ENCODE measurements around the gene HDHD5. TPM values are rescaled to one million over a fixed set of nuclear protein-coding genes. Genes with fewer than 3 reads are reported as not detected.

HDHD5 gene
- total and polyA plus RNA-seq, 4 donors, result 13.2 to 46.1 (median 35.9) TPM

DNA sequence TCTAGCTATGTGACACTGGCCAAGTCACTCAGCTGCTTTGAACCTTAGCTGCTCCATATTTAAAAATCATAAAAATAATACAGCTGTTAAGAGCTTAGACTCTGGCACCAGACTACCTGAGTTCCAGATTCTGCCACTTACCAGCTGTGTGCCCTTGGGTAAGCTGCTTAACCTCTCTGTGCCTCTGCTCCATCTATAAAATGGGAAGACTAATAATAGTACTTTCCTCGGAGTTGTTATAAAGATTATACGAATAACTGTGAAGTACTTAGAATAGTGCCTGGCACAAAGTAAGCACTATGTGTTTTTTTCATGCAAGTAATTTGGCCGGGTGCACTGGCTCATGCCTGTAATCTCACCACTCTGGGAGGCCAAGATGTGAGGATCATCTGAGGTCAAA lies 1.4 kb downstream of the HDHD5 start:
- WGBS, result 73% methylated on average over 3 of the region's 3 CpGs
- no peak for TF ChIP-seq RAD21 (IDR thresholded peaks at IDR 0.05)
- no peak for TF ChIP-seq SP1 (IDR thresholded peaks at IDR 0.05)
- TF ChIP-seq HNF4A (conservative IDR thresholded peaks at IDR 0.05), result no peak
- no peak for TF ChIP-seq GABPA (IDR thresholded peaks at IDR 0.05 in 1 of 2, conservative IDR thresholded peaks at IDR 0.05 in 1 of 2)
- TF ChIP-seq TAF1 (conservative IDR thresholded peaks at IDR 0.05), result no peak
- TF ChIP-seq, protein P1, sequence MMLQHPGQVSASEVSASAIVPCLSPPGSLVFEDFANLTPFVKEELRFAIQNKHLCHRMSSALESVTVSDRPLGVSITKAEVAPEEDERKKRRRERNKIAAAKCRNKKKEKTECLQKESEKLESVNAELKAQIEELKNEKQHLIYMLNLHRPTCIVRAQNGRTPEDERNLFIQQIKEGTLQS (IDR thresholded peaks at IDR 0.05), result no peak
- no peak for TF ChIP-seq HNF4G (IDR thresholded peaks at IDR 0.05)
- TF ChIP-seq RXRA (IDR thresholded peaks at IDR 0.05), result no peak
- TF ChIP-seq YY1 (IDR thresholded peaks at IDR 0.05), result no peak
- TF ChIP-seq, protein P2, sequence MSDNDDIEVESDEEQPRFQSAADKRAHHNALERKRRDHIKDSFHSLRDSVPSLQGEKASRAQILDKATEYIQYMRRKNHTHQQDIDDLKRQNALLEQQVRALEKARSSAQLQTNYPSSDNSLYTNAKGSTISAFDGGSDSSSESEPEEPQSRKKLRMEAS (IDR thresholded peaks at IDR 0.05), result no peak
- TF ChIP-seq, protein P3, sequence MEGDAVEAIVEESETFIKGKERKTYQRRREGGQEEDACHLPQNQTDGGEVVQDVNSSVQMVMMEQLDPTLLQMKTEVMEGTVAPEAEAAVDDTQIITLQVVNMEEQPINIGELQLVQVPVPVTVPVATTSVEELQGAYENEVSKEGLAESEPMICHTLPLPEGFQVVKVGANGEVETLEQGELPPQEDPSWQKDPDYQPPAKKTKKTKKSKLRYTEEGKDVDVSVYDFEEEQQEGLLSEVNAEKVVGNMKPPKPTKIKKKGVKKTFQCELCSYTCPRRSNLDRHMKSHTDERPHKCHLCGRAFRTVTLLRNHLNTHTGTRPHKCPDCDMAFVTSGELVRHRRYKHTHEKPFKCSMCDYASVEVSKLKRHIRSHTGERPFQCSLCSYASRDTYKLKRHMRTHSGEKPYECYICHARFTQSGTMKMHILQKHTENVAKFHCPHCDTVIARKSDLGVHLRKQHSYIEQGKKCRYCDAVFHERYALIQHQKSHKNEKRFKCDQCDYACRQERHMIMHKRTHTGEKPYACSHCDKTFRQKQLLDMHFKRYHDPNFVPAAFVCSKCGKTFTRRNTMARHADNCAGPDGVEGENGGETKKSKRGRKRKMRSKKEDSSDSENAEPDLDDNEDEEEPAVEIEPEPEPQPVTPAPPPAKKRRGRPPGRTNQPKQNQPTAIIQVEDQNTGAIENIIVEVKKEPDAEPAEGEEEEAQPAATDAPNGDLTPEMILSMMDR (IDR thresholded peaks at IDR 0.05; ENCODE audit: low read depth, low read length, missing input control), result no peak
- TF ChIP-seq, protein P4, sequence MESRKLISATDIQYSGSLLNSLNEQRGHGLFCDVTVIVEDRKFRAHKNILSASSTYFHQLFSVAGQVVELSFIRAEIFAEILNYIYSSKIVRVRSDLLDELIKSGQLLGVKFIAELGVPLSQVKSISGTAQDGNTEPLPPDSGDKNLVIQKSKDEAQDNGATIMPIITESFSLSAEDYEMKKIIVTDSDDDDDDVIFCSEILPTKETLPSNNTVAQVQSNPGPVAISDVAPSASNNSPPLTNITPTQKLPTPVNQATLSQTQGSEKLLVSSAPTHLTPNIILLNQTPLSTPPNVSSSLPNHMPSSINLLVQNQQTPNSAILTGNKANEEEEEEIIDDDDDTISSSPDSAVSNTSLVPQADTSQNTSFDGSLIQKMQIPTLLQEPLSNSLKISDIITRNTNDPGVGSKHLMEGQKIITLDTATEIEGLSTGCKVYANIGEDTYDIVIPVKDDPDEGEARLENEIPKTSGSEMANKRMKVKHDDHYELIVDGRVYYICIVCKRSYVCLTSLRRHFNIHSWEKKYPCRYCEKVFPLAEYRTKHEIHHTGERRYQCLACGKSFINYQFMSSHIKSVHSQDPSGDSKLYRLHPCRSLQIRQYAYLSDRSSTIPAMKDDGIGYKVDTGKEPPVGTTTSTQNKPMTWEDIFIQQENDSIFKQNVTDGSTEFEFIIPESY (IDR thresholded peaks at IDR 0.05), result no peak
- no peak for TF ChIP-seq NR2F2 (IDR thresholded peaks at IDR 0.05)
- no peak for TF ChIP-seq FOXA1 (IDR thresholded peaks at IDR 0.05)
- Histone ChIP-seq H3K4me1 (ENCODE audit: control insufficient read depth in 4 of 4, insufficient read depth in 4 of 4, low read length in 3 of 4) (peaks cover 13 to 43% (median 29%) of the 10 kb centered on the region in 4 donors), H3K27me3 (ENCODE audit: control insufficient read depth in 4 of 4, insufficient read depth in 4 of 4, low read length in 3 of 4) (no peaks in the 10 kb centered on the region), H3K9ac (ENCODE audit: low read depth in 1 of 2, low read length in 2 of 2) (no peak overlapping the region), H3K27ac (ENCODE audit: low read depth in 1 of 2, low read length in 2 of 2) (peak overlapping the region in 1 of 2 donors; percentile 99), H3K9me3 (ENCODE audit: control insufficient read depth in 4 of 4, low read length in 3 of 4) (no peaks in the 10 kb centered on the region), H3K36me3 (ENCODE audit: control insufficient read depth in 4 of 4, insufficient read depth in 3 of 4, low read depth in 1 of 4, low read length in 3 of 4) (peaks cover 0 to 2% (median 0%) of the 10 kb centered on the region in 4 donors), H3K4me3 (ENCODE audit: low read depth in 1 of 3, low read length in 3 of 3) (peak overlapping the region in 1 of 3 donors; percentile 78)
- DNase-seq (ENCODE audit: low spot score), result no peak

DNA sequence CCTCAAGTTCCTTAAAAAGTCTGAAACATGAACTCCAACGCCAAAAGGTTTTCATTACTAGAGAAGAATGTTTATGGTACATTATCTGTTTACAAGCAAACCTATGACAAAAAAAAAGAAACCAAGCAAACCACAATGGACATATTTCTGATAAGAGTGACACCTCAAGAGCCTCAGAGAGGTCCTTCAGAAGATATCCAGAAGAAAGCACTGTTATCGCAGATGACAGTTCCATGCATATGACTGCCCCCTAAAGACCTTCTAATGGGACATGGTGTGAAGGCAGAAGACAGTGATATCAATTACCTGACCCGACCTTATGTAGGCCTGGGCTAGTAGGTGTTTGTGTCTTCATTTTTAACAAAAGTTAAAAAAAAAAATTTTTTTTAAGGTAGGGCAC lies 3.1 kb downstream of the HDHD5 start:
- H3K9me3 ChIP-seq (ENCODE audit: control insufficient read depth in 4 of 4, low read length in 3 of 4), result no peaks in the 10 kb centered on the region
- H3K9ac ChIP-seq (ENCODE audit: low read depth in 1 of 2, low read length in 2 of 2), result no peak overlapping the region
- H3K36me3 ChIP-seq (ENCODE audit: control insufficient read depth in 4 of 4, insufficient read depth in 3 of 4, low read depth in 1 of 4, low read length in 3 of 4), result peaks cover 0 to 2% (median 0%) of the 10 kb centered on the region in 4 donors
- no peak overlapping the region for H3K4me3 ChIP-seq (ENCODE audit: low read depth in 1 of 3, low read length in 3 of 3)
- TF ChIP-seq HNF4A (conservative IDR thresholded peaks at IDR 0.05) (no peak), FOXA2 (IDR thresholded peaks at IDR 0.05) (no peak), RXRA (IDR thresholded peaks at IDR 0.05) (no peak), HNF4G (IDR thresholded peaks at IDR 0.05) (no peak), TAF1 (conservative IDR thresholded peaks at IDR 0.05) (no peak), FOXA1 (IDR thresholded peaks at IDR 0.05) (no peak), NR2F2 (IDR thresholded peaks at IDR 0.05) (no peak), SP1 (IDR thresholded peaks at IDR 0.05) (no peak), JUND (IDR thresholded peaks at IDR 0.05) (no peak)
- TF ChIP-seq, protein P1 (IDR thresholded peaks at IDR 0.05), result no peak
- TF ChIP-seq, protein P5, sequence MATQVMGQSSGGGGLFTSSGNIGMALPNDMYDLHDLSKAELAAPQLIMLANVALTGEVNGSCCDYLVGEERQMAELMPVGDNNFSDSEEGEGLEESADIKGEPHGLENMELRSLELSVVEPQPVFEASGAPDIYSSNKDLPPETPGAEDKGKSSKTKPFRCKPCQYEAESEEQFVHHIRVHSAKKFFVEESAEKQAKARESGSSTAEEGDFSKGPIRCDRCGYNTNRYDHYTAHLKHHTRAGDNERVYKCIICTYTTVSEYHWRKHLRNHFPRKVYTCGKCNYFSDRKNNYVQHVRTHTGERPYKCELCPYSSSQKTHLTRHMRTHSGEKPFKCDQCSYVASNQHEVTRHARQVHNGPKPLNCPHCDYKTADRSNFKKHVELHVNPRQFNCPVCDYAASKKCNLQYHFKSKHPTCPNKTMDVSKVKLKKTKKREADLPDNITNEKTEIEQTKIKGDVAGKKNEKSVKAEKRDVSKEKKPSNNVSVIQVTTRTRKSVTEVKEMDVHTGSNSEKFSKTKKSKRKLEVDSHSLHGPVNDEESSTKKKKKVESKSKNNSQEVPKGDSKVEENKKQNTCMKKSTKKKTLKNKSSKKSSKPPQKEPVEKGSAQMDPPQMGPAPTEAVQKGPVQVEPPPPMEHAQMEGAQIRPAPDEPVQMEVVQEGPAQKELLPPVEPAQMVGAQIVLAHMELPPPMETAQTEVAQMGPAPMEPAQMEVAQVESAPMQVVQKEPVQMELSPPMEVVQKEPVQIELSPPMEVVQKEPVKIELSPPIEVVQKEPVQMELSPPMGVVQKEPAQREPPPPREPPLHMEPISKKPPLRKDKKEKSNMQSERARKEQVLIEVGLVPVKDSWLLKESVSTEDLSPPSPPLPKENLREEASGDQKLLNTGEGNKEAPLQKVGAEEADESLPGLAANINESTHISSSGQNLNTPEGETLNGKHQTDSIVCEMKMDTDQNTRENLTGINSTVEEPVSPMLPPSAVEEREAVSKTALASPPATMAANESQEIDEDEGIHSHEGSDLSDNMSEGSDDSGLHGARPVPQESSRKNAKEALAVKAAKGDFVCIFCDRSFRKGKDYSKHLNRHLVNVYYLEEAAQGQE (IDR thresholded peaks at IDR 0.05), result no peak
- TF ChIP-seq, protein P2 (IDR thresholded peaks at IDR 0.05), result no peak
- TF ChIP-seq, protein P3 (IDR thresholded peaks at IDR 0.05; ENCODE audit: low read depth, low read length, missing input control), result no peak
- H3K27ac ChIP-seq (ENCODE audit: low read depth in 1 of 2, low read length in 2 of 2), result no peak overlapping the region
- H3K27me3 ChIP-seq (ENCODE audit: control insufficient read depth in 4 of 4, insufficient read depth in 4 of 4, low read length in 3 of 4), result no peaks in the 10 kb centered on the region
- no peak for DNase-seq (ENCODE audit: low spot score)
- 86% methylated on average over 3 of the region's 3 CpGs for whole genome bisulfite sequencing
- peaks cover 12 to 47% (median 24%) of the 10 kb centered on the region in 4 donors for H3K4me1 ChIP-seq (ENCODE audit: control insufficient read depth in 4 of 4, insufficient read depth in 4 of 4, low read length in 3 of 4)

All from liver (tissue), 9 donors.